HG03095 (cell line): ENCODE measurements around the gene SDHC.
"Not testable (repeated sequence)": the region's sequence is repeated elsewhere in the genome, so short reads cannot be mapped to it uniquely, and the experiment has no call there.

ENCODE experiments used
- ATAC-seq: cut with Tn5 transposase; IDR thresholded peaks from one replicate; pipeline ENCODE4 v1.9.1; 2021; ENCODE audit warnings: moderate library complexity; ENCODE audit not compliant: unreplicated experiment

The SDHC gene

DNA sequence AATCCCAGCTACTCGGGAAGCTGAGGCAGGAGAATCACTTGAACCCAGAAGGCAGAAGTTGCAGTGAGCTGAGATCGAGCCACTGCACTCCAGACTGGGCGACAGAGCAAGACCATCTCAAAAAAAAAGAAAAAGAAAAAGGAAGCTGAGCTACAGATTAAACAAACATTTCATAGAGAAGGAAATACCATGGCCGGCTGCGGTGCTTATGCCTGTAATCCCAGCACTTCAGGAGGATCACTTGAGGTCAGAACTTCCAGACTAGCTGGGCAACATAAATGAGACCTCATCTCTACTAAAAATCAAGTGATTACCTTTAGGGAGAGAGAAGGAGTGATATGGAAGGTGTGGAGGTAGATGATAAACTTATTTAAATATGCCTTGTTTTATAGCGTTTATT lies 67.5 kb downstream of the SDHC start:
- ATAC-seq: no peak

DNA sequence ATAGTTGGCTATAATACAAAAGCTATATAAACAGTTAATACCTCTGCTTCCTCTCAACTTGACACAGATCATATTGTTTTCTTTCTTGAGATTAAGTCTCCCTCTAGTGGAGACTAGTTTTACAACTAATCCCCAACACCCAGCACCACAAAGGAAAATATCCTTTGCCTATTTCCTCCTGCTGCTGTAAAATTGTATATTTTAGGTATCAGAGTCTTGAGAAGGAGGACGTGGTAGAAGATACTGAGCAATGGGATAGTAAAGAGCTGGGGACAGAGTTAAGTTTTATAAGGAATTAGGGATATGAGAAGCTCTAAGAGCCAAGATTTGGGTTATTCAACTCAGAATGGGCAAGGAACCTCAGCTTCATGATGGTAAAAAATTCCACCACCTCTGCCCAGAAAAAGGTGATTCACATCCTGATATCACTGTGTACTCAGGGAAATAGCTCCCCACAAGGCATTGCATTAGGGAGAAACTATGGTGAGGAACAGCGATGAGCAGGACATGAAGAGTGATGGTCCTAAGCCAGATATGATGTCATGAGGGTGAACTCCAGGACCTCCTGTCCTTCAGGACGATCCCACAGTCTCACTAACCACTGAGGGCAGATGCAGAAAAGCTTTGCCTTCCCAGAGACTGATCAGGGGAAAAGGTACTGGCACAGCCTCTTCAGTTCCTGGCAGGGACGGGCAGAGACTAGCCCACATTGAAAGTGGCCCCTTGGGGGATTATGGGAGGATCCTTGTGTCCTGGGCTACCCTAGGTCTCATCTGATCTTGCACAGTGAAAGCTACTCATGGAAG lies 68.2 kb downstream of the SDHC start:
- no peak for ATAC-seq

DNA sequence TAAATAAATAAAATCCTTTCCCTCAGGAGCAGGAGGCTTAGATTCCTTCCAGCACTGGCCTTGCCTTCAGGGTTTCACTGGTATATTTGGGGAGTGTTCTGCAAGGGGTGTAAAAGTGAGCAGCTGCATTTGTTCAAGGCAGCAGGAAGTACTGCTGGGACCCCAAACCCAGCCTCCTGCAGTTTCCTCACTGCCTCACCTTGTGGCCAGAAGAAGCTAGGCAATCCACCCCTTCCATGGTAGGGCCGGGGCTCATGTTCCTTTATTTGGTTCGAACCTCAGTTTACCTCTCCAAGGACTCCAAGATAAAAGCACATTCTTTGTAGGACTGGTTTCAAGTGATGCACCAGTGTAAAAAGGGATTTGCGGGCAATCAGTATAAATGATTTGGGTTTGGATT lies 74.5 kb downstream of the SDHC start:
- no peak for ATAC-seq

DNA sequence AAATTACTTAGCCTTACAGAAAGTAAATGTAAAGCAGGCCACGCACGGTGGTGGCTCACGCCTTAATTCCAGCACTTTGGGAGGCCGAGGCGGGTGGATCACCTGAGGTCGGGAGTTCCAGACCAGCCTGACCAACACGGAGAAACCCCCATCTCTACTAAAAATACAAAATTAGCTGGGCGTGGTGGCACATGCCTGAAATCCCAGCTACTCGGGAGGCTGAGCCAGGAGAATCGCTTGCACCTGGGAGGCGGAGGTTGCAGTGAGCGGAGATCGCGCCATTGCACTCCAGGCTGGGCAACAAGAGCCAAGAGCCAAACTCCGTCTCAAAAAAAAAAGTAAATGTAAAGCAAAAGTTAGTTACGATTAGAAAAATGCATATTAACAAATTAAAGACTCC lies 75.0 kb downstream of the SDHC start:
- ATAC-seq: not testable (repeated sequence)

DNA sequence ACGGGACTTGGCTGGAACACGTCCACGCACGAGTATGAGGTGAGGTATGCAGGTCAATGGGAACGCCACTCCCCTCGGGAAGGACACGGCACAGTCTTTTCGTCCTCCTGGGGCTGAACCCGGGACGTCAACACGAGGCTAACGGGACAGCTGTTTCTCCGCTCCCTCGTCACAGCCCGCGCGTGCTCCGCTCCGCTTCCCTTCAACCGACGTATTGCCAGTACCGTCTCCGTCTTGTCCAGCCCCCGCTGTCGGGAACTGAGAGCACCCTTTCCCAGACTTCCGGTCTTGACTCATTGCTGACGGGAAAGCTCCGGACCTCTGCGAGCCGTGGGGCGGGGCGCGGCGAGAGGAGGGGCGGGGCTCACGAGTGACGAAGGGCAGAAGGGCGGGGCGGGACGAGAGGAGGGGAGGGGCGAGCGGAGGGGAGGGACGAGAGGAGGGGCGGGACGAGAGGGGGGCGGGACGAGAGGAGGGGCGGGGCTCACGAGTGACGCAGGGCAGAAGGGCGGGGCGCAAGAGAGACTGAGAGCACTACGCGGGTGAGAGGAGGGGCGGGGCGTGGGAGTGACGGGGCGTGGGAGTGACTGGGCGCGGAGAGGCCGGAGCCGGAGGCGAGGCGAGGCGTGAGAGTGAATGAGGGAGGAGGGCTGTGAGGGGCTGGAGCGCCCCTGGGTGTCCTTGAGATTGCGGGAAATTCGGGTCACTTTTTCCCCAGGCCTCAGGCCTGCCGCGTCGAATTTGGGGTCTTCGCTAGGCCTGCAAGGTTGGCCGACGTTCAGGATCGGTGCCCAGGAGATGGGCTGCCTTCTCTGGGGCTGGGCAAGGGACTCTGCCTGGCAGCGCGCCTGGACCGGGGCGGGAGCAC lies 75.7 kb downstream of the SDHC start:
- peak; percentile 75 for ATAC-seq

DNA sequence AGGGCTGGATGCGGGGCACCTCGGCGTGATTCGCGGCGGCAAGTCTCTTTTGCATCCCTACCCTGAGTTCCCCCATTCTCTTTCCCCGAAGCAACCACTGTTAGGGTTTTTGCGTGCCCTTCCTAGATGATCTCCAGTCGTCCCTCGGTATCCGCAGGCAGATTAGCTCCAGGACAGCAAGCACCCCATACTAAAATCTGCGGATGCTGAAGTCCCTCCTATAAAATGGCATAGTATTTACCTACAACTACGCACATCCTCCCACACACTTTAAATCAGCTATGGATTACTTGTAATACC lies 76.3 kb downstream of the SDHC start:
- ATAC-seq: no peak

DNA sequence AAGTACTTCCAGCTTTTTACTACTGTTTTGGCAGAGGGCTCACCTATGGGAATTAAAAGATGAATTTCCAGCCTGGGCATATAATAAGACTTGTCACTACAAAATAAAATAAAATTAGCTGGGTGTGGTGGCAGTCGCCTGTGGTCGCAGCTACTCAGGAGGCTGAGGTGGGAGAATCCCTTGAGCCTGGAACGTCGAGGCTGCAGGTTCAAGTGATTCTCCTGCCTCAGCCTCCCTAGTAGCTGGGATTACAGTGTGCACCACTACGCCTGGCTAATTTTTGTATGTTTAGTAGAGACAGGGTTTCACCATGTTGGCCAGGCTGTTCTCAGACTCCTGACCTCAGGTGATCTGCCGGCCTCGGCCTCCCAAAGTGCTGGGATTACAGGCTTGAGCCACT lies 77.0 kb downstream of the SDHC start:
- not testable (repeated sequence) for ATAC-seq

DNA sequence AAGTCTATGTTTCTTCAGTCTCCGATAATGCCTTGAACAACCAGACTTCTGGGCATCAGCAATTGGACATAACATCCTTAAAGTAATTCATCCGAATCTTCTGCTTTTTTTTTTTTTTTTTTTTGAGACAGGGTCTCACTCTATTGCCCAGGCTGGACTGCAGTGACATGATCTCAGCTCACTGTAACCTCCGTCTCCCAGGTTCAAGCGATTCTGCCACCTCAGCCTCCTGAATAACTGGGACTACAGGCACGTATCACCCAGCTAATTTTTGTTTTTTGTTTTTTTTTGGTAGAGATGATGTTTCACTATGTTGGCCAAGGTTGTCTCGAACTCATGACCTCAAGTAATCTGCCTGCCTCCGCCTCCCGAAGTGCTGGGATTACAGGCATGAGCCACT lies 77.4 kb downstream of the SDHC start:
- no peak for ATAC-seq

DNA sequence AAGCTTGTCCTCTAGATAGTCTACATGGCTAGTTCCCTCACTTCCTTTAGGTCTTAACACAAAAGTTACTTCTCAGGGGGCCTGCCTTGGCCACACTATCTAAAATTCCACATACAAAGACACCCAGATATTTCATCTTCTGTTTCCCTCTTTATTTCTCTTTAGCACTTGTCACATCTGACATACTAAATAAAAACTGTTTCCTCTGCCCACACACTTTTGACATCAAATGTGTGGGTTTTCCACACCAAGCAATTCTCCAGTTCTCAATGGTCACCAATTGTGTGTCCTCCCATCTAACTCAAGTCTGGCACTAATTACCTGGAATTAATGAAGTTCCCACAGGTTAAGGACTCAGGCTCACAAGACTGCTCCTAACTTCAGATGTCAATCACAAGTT lies 79.0 kb downstream of the SDHC start:
- ATAC-seq: no peak

DNA sequence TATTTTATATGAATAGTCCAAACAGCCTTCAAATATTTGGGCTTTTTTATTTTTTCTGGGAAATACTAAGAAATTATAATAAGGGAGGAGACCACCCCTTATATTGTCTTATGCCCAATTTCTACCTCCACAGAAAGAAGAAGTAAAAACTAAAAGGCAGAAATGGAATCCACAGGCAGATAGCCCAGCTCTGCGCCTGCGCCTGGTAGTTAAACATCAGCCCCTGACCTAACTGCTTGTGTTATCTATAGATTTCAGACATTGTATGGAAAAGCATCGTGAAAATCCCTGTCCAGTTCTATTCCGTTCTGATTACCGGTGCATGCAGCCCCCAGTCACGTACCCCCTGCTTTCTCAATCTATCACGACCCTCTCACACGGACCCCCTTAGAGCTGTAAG lies 82.9 kb downstream of the SDHC start:
- not testable (repeated sequence) for ATAC-seq

DNA sequence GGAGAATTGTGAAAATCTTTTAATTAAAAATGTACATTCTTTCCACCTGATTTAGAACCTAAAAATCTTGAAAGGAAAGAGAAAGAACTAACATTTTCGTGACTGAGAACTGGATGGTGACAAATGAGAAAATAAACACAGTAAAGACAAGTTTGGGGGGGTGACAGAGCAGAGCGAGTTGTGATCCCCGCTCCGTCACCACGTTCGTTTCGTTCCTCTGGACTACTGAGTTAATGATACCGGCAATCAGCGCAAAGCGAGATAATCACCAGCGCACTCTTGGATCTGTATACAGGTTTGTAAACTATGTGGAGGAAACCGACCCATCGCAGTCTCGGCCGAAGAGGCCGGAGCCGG lies 84.7 kb downstream of the SDHC start:
- ATAC-seq: no peak

DNA sequence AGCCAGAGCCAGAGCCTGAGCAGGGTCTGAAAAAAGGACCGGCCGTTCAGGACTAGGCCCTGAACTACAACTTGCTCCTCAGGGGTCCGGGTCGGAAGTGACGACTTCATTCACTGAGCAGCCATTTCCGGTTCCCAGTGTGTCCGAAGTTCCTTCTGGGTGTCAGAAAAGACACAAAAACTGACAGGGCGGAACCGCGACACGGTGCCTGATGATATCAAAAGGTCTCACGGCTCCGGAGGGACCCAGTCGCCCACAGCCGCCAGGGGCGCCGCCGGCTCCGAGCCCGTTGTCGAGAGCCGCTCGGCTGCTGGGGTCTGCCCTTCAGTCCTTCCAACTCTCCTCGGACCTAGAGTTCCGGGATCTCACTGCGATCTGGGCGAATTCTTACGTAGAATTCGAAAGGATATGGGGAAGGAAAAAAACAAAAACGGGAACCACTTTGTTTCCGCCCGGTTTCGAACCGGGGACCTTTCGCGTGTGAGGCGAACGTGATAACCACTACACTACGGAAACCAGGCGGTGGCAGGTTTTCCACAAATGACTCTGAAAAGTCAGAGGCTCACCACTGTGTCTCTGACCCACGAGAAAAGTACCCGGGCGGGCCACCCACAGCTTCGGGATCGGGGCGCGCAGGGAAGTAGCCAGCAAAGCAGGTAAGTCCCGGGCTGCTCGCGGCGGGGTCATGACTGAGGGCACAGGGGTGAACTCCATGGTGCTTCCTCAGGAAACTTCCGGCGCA lies 85.2 kb downstream of the SDHC start:
- ATAC-seq: peak; percentile 67

DNA sequence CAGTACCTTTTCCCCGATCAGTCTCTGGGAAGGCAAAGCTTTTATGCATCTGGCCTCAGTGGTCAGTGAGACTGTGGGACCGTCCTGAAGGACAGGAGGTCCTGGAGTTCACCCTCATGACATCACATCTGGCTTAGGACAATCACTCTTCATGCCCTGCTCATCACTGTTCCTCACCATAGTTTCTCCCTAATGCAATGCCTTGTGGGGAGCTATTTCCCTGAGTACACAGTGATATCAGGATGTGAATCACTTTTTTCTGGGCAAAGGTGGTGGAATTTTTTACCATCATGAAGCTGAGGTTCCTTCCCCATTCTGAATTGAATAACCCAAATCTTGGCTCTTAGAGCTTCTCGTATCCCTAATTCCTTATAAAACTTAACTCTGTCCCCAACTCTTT lies 88.3 kb downstream of the SDHC start:
- no peak for ATAC-seq

DNA sequence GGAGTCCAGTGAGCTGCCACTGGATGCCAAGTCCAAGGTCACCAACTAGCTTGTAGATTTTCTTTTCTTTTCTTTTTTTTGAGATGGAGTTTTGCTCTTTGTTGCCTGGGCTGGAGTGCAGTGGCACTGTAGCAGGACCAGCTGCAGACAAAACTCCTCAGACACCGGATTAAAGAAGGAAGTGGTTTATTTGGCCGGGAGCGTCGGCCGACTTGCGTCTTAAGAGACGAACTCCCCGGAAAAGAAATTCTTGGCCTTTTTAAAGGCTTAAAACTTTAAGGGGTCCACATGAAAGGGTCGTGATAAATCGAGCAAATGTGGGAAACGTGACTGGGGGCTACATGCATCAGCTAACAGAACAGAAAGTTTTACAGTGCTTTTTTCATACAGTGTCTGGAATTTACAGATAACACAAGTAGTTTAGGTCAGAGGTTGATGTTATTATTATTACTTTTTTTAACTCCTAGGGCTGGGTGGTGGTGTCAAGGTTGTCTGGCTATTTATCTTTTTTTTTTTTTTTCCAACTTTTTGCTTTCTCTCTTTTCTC lies 89.9 kb downstream of the SDHC start:
- ATAC-seq: no peak

DNA sequence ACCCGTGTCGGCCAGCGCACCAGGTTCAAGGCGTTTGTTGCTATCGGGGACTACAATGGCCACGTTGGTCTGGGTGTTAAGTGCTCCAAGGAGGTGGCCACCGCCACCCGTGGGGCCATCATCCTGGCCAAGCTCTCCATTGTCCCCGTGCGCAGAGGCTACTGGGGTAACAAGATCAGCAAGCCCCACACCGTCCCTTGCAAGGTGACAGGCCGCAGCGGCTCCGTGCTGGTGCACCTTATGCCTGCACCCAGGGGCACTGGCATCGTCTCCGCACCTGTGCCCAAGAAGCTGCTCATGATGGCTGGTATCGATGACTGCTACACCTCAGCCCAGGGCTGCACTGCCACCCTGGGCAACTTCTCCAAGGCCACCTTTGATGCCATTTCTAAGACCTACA lies 92.4 kb downstream of the SDHC start:
- not testable (repeated sequence) for ATAC-seq

DNA sequence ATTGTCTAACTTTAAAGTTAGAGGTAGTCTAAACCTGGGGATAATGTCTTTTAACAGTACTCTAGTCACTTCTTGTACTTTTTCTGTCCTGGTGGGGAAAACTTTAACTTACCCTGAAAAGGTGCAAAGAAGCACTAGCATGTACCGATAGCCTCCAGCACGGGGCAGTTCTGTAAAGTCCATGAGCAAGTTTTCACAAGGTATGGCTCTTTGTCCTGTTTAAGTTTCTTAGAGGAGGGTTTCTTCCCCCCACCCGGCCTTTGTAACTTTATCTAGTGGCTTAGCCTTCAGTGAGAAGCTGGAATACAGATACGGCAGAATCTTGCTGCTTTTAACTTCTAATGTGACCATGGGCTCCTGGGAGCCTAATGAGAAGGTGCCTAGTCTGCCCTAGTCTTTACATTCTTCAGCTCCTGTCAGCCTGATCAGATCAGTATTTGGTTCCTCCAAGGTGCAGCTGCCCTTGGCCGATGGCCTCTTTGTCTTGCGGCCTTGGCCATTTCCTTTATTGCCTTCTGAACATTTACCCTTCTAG lies 93.3 kb downstream of the SDHC start:
- ATAC-seq: no peak

DNA sequence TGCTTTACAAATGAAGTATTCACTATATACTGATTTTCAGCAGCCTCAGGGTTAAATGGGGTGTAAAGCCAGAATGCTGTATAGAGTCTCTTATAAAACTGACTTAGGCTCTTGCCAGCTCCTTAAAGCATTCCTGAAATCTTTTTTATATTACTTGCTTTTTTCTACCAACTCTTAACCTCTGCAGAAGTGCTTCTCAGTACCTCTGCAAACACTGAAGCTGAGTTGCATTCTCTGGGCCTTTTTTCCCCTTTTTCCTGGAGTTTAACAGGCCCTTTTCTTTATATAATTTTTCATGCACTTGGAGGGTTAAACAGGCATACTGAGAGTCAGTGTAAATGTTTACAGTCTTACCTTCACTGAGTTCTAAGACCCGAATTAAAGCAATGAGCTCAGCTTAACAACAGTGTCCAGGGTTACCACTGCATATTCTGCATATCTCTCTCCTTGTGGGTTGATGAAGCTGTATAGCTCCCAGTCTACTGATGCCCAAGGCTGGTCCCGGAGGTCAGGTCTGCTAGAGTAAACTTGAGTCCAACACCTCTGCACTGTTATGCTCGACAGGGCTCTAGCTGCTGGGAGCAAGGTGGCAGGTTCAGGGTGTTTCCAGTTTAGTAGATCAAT lies 94.4 kb downstream of the SDHC start:
- no peak for ATAC-seq

DNA sequence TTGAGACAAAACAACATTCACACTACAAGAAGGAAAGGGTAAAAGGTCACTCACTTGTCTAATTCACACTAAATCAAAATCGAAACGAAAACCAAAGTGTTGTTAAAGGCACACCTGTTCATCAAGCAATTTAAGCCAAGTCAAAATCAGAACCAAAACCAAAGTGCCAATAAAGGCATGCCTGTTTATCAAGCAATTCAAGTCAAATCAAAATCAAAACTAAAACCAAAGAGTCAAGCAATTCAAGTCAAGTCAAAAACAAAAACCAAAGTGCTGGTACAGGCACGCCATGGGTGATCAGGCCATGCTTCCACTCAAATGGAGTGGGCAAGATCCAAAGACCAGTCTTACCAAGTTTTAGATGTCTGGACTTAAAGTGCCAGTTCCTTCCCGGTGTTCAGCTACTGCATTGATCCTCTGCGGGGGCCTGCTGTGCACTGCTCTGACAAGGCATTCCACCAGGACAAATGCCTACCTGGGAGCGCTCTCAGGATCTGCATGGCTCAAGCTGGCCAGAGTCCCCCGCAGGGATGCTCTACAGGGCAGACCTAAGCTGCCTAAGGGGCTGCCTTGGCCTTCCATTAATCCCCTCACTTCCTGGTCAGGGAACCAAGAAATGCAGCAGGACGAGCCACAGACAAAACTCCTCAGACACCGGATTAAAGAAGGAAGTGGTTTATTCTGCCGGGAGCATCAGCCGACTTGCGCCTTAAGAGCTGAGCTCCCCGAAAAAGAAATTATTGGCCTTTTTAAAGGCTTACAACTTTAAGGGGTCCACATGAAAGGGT lies 95.9 kb downstream of the SDHC start:
- ATAC-seq: not testable (repeated sequence)

DNA sequence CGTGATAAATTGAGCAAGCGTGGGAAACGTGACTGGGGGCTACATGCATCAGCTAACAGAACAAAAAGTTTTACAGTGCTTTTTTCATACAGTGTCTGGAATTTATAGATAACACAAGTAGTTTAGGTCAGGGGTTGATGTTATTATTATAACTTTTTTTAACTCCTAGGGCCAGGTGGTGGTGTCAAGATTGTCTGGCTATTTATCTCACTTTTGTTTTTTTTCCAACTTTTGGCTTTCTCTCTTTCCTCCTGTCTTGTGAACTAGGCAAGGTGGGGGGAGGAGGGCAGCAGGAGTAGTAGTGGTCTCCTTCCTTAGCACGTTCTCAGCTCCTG lies 96.4 kb downstream of the SDHC start:
- ATAC-seq: not testable (repeated sequence)
